Epithelial cell of prostate (primary cell): ENCODE data around the gene HNRNPK.

ENCODE experiments used
- DNase-seq: peaks from one replicate; pipeline ENCODE4 v3.0.0-alpha.2; 2011; ENCODE audit warnings: low read depth, low spot score
- H3K27ac ChIP-seq: fragments of 450-650 bp; 2 replicates; pipeline ENCODE4 v1.5.1; 2017; ENCODE audit warnings: mild to moderate bottlenecking

Gene HNRNPK

GRCh38 chr9:83979812-83980394 lies at the start of gene HNRNPK:
Gene HNRNPK, minus strand, starts transcription at chr9:83980215. Its CDS starts 1,963 bp downstream, at chr9:83978252.
- DNase-seq, result peak; percentile 90
- H3K27ac ChIP-seq, result peak within 1 kb of the TSS; percentile 92

- no peak for DNase-seq
- H3K27ac ChIP-seq, result no peak overlapping the region
Measured at GRCh38 chr9:84027201-84027600, 47.2 kb upstream of the HNRNPK start.

GRCh38 chr9:84024041-84024575 lies 44.1 kb upstream of the HNRNPK start:
- DNase-seq, result no peak
- H3K27ac ChIP-seq, result no peak overlapping the region

- no peak for DNase-seq
Measured at GRCh38 chr9:84007662-84008061, 27.6 kb upstream of the HNRNPK start.

GRCh38 chr9:84003246-84003645 lies 23.2 kb upstream of the HNRNPK start:
- DNase-seq, result no peak
- no peak overlapping the region for H3K27ac ChIP-seq

More at GRCh38 chr9:84007662-84008061, 27.6 kb upstream of the HNRNPK start:
- H3K27ac ChIP-seq, result no peak overlapping the region

GRCh38 chr9:84002344-84002743 lies 22.3 kb upstream of the HNRNPK start:
- H3K27ac ChIP-seq, result no peak overlapping the region
- DNase-seq, result no peak

GRCh38 chr9:84001621-84002020 lies 21.6 kb upstream of the HNRNPK start:
- no peak for DNase-seq
- no peak overlapping the region for H3K27ac ChIP-seq

GRCh38 chr9:84000186-84000585 lies 20.2 kb upstream of the HNRNPK start:
- no peak for DNase-seq
- no peak overlapping the region for H3K27ac ChIP-seq

GRCh38 chr9:83999141-83999918 lies 19.3 kb upstream of the HNRNPK start:
- H3K27ac ChIP-seq, result no peak overlapping the region
- no peak for DNase-seq

- no peak overlapping the region for H3K27ac ChIP-seq
- no peak for DNase-seq
Measured at GRCh38 chr9:83996126-83996525, 16.1 kb upstream of the HNRNPK start.

GRCh38 chr9:83992901-83993300 lies 12.9 kb upstream of the HNRNPK start:
- no peak for DNase-seq
- H3K27ac ChIP-seq, result no peak overlapping the region

- DNase-seq, result no peak
- H3K27ac ChIP-seq, result no peak overlapping the region
Measured at GRCh38 chr9:83992407-83992806, 12.4 kb upstream of the HNRNPK start.

GRCh38 chr9:83991355-83991754 lies 11.3 kb upstream of the HNRNPK start:
- no peak overlapping the region for H3K27ac ChIP-seq
- no peak for DNase-seq

GRCh38 chr9:83988411-83988810 lies 8.4 kb upstream of the HNRNPK start:
- H3K27ac ChIP-seq, result no peak overlapping the region
- DNase-seq, result no peak

- peak overlapping the region; percentile 54 for H3K27ac ChIP-seq
- DNase-seq, result no peak
Measured at GRCh38 chr9:83987402-83987791, 7.4 kb upstream of the HNRNPK start.

- no peak for DNase-seq
- peak overlapping the region; percentile 54 for H3K27ac ChIP-seq
Measured at GRCh38 chr9:83986765-83987401, 6.9 kb upstream of the HNRNPK start.

- no peak for DNase-seq
- H3K27ac ChIP-seq, result peak overlapping the region; percentile 54
Measured at GRCh38 chr9:83986195-83986594, 6.2 kb upstream of the HNRNPK start.

- H3K27ac ChIP-seq, result peak overlapping the region; percentile 92
- DNase-seq, result no peak
Measured at GRCh38 chr9:83981126-83981871, 1.3 kb upstream of the HNRNPK start.

GRCh38 chr9:83980395-83981125 lies 545 bp upstream of the HNRNPK start, which contains the start of gene RMI1:
Gene RMI1, plus strand, starts transcription at chr9:83980805. Its CDS starts 20,182 bp downstream, at chr9:84000987.
- peak; percentile 79 for DNase-seq
- peak within 1 kb of the TSS; percentile 92 for H3K27ac ChIP-seq
